Activated CD4-positive, alpha-beta T cell treated with anti-CD3 and anti-CD28 coated beads for 1 hour (primary cell): ENCODE data around the gene CPNE7.

Experiments
- DNase-seq: peaks from one replicate; pipeline ENCODE4 v3.0.0-alpha.2; 2020

CPNE7 gene

DNA sequence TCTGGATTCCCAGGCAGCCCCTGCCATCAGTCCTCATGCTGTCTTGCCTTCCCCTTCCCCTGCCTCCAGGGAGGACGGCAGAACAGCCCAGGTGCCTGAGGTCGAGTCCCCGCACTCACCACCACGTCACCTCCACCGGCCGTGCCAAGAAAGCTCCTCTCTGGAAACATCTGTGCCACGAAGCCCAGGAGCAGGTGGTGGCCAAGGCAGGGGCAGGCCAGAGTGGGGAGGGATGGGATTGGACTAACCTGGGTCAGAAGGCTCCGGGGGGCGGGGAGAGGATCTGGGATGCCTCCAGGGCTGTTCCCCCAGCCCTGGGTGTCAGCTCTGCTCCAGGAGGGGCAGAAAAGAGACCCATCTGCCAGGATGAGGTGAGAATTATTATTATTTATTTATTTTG, 30.4 kb downstream of the CPNE7 start:
- DNase-seq = no peak

DNA sequence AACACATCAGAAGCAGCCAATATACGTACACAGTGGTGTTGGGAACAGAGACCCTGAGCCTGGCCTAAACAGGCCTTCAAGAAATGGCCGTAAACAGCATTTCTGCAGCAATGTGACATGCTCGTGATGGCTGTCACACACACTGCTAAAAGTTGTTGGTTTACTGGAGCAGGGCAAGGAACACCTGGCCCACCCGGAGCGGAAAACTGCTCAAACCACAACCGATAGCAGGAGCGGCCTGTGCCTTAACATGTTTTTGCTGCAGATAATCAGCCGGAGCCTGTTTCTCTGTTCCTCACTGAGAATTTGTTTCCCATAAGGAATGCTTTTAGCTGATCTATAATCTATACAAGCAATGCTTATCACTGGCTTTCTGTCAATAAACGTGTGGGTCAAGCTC, 31.9 kb downstream of the CPNE7 start:
- no peak for DNase-seq

DNA sequence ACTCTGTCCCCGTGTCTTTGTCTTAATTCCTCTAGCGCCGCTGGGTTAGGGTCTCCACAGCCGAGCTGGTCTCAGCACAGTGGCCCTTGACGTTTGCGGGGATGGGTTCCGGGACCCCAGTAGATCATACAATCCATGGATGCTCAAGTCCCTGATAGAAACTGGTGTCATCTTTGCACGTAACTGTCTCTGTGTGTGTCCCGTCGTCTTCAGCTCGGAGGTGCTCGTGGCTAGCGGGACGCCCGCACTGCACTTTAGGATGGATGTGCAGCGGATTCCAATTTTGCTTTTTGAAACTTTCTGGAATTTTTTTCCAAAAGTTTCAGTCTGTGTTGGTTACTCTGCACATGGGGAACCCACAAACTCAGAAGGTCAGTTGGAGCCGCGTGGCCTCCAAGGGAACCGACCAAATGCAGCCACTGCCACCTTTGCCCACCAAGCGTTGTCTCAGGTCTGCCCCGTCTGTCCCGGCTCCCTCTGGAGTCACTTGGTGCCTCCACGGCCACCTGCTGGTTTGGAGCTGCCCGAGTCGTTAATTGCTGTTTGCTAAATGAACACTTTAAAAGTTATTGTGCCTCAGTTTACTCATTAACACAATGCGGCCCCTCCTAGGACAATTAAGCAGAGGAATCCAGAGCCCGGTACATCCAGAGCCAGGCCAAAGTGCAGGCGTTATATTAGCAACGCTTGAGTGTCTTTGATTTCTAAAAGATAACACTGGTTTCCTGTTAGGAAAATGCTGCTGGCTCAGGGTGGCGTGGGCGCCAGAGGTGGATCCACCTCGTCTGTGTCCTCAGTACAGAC, 32.6 kb downstream of the CPNE7 start:
- no peak for DNase-seq

DNA sequence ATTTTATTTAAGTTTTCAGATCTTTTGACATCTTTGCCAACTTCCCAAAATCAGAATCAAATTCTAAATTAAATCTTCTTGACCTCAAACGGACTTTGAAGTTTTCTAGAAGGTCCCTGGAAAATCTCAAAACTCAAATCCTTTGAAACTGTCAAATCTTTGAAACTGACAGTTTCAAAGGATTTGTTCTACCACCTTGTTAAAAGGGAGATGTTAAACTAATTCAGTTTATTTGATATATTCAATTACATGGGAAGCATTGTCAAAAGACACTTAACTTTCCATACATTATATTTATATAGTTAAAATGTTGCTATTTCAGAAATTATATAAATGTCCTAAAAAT, 34.5 kb downstream of the CPNE7 start:
- DNase-seq = no peak

DNA sequence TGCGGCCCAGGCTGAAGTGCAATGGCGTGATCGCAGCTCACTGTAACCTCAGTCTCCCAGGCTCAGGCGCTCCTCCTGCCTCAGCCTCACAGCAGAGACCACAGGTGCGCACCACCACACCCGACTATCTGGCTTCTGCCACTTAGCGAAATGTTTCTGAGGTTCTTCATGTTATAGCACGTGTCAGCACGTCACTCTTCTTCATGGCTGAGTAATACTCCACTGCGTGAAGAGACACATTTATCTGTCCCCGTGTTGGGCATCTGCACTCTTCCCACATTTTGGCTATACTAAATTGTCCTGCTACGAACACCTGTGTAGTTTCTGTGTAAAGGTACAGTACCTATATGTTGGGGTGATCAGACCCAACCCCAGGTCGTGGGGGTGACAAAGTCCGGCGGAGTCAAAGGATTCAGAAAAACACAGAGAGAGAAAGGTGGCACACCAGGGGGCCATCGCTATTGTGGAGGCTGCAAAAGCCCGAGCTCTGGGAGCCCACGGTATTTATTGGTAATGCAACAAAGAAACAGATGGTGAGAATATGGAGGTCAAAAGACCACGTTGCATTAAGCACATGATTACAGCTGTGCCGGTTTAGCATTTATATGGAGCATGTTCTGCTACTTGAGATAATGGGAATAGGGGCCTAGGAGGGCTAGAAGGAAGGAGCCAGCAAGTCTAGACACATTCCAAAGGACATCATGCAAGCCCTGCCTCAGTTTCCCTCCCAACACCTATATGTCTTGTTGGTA, 37.0 kb downstream of the CPNE7 start:
- DNase-seq = no peak

DNA sequence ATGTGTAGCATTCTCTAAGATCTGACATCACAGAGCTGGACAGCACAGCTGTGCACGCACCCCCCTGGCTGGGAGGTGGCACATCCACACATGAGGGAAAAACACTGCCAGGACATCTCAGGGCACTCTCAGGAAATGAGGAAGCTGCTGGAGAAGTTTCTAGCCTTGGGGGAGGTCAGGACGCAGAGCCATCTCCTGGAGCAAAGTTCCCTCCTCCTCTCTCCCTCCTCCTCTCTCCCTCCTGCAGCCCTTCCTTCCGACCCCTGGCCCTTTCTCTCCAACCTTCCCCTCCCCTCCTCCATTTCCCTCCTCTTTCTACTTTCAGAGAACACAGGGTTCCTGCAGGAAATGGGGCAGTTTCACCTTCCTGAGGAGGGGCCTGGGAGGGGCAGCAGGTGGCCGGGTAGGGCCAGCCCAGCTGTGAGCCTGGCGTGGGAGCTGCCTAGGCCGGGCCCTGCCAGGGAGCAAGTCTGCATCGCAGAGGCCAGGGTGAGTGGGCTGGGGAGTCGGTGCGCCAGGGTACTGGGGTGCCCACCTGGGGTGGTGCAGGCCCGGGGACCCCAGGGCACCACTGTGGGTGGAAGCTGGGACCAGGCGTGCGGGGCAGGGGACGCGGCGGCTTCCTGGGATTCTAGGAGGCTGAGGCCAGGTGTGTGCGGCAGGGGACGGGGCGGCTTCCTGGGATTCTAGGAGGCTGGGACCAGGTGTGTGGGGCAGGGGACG, 37.8 kb downstream of the CPNE7 start, which contains the start of gene DPEP1:
Gene DPEP1, plus strand, starts transcription at position 412 of the 723 bp plus-strand sequence. CDS start 16,769 bp downstream, outside the sequence.
- DNase-seq = no peak

DNA sequence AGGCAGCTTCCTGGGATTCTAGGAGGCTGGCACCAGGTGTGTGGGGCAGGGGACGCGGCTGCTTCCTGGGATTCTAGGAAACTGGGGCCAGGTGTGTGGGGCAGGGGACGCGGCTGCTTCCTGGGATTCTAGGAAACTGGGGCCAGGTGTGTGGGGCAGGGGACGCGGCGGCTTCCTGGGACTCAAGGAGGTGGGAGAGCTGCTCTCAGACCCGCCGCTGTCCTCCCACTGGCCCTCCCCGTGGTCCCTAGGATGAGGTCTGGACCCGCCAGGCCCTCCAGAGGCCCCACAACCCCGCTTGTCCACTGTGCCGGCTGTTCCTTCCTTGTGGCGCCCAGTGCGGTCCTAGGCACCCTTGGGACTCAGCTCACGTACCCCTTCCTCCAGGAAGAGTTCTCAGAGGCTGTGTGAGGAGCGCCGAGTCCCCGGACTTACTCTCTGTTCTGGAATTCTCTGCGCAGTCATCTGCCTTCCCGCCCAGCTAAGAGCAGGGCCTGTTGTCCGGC, 38.4 kb downstream of the CPNE7 start:
- no peak for DNase-seq

DNA sequence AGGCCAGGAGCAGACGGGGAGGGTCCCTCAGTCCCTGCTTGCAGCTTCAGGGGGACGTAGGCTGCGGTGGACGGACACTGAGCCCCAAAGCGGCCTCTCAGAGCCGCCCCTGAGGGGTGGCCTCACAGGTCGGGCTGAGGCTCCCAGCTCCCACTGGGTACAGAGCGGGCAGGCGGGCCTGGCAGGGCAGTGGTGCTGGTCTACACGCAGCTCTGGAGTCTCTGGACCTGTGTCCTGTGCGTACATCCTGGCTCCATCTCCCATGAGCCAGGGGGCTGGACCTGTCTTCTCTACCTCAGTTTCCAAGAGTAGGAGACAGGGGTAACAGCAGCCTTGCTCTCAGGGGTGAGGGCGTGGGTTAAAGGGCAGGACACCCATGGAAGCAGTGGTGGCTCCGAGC, 39.6 kb downstream of the CPNE7 start:
- no peak for DNase-seq

DNA sequence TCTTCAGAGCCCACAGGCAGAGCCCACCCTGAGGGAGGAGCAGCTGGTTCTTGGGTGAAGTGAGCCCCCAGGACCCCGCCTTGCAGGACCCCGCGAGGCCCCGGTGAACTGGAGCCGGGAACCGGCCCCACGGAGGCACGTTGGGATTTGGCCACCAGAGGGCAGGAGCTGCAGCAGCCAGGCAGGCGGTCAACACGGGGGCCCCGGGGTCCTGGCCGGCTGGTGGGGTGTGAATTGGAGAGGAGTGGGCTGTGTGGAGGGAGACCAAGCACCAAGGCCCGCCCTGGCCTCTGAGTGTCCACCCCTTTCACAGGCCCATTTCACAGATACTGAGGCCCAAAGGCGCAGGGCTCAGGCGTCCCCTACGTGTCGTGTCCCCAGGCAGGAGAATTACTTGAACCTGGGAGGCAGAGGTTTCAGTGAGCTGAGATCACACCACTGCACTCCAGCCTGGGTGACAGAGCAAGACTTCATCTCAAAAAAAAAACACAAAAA, 40.1 kb downstream of the CPNE7 start:
- no peak for DNase-seq

DNA sequence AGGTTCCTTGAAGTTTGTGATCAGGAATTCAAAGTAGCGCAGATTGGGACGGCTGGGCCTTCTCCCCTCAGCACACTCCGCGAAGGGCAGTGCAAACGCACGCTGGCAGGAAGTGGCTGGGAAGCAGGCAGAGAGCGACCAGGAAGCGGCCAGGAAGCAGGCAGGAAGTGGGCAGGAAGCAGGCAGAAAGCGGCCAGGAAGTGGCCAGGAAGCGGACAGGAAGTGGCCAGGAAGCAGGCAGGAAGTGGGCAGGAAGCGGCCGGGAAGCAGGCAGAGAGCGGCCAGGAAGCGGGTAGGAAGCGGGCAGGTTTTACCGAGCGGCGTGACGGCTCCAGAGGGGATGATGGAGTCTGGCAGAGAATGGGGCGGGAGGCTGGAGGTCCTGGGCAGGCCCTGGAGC, 41.1 kb downstream of the CPNE7 start:
- no peak for DNase-seq

DNA sequence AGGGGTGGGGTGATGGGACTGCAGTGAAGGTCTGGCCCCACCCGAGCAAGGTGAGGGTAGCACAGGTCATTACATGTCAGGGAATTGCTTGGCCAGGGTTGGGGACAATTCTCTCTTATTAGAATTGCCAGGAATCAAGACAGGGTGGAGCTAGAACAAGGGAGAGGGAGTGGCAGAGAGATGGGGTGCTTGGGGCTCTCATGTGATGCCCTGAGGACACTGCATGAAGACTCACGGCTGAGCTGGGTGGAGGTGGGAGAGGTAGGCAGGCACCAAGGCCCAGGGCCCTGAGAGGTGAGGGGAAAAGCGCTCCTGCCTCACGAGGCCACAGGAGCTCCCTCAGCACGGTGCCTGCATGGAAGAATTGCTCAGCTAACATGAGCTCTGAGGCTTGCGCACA, 41.5 kb downstream of the CPNE7 start:
- DNase-seq = no peak

DNA sequence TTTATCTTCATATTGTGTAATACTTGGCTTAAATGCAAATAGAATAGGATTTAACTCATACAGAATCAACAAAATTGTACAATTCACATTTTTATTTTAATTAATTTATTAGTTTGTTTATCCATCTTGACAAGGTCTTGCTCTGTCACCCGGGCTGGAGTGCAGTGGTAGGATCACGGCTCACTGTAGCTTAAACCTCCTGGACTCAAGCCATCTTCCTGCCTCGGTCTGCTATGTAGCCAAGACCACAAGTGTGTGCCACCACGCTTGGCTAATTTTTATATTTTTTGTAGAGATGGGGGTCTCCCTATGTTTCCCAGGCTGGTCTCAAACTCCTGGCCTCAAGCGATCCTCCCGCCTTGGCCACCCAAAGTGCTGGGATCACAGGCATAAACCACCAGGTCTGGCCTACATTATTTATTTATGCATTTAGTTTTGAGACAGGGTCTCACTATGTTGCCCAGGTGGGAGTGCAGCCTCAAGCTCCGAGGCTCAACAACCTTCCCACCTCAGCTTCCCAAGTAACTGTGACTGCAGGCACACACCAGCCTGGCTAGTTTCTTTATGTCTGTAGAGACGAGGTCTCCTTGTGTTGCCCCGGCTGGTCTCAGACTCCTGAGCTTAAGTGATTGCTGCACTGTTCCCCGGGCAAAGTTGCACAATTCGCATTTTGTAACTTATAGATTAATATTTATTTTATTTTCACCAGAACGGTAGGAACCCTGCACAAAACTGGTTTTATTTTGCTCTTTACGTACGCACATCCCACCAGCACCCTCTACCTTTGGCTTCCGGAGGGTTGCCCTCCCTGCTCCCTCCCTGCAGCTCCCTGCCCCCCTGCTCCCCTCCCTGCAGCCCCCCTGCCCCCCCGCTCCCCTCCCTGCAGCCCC, 42.8 kb downstream of the CPNE7 start:
- DNase-seq = no peak

DNA sequence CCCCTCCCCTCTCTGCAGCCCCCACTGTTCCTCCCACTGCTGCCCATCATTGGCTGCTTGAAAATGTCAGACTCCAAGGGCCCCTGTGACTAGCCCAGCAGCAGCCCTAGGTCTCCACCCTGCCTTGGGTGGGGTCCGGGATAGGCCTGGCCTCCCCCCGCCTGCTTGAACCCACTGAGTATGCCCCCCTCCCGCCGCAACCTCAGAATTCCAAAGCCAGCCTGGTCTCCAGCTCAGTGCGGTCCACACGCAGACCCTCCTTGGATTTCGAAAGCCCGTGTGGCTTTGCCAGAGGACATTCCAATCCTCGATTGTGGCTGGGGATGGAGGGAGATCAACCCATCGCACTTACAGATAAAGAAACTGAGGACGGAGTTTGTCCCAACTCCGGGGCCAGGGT, 44.3 kb downstream of the CPNE7 start:
- DNase-seq = no peak

DNA sequence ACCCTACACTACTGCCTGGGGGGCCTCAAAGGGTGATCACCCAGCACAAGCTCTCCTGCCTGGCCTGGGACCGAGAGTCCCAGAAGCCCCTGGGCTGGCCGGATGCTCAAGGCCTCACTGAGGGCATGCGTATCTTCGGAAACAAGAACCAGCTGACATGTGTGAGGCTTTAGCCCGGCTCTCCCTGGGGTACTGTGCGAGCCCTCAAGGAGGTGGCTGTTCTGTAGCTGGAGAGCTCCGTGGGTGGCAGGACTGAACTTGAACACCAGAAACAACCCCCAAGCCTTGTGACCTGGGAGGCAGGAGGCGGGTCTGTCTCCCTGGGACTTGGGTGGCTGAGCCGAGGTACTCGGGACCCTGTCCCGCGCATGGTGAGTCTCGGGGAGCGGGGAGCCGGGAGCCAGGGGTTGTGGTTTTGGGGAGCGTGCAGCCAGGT, 44.9 kb downstream of the CPNE7 start:
- no peak for DNase-seq

DNA sequence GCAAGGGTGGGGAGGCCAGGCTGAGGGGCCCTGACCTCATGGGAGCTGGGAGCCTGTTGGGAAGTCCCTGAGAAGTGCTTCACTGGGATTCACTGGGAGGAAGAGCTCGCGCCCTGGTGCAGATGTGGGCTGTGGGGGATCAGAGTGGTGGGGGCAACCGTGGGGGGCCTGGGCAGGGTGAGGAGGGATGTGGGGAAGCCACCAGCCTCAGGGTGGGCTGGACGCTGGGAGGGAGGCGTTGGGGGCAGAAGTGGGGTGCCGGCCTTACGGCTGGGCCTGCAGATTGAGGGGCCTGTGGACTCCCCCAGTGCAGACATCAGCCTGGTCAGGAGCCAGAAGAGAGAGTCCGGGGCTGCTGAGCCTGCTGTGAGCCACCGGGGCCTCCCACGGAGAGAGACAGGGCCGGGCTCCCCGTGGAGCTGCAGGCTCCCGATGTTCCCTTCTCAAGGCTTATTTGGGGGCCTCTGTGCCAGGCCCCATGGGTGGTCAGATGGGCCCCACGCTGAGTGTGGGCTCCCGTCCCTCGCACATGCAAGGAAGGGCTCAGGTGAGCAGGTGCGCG, 45.7 kb downstream of the CPNE7 start:
- no peak for DNase-seq

DNA sequence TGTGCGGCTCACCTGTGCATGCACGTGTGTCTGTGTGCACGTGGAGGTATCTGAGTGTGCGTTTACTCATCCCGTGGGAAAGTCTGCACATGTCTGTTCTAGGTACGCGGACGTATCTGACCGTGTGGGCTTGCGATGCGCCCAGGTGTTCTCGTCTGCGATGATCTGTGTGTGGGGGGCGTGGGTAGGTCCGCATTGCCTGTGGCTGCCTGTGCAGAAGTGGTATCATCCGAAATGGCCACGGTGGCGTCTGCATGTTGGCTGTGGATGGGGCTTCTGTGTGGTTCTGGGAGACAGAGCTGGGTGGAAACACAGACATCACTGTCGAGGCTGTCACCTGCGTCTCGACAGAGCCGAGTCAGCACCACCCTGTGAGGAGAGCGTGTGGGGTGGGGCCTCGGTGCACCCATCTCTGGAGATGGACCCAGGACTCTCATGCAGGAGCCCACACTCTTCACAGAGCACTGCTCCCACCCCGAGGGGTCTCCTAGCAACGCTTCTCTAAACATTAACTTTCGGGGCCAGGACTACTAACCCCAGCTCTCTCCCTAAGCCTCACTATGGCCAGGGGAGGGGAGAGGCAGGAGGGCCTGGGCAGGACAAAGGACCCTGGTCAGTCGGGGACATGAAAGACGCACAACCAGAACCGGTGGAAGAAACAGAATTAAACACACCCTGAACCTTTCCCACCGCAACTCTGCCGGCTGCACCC, 46.3 kb downstream of the CPNE7 start:
- no peak for DNase-seq

DNA sequence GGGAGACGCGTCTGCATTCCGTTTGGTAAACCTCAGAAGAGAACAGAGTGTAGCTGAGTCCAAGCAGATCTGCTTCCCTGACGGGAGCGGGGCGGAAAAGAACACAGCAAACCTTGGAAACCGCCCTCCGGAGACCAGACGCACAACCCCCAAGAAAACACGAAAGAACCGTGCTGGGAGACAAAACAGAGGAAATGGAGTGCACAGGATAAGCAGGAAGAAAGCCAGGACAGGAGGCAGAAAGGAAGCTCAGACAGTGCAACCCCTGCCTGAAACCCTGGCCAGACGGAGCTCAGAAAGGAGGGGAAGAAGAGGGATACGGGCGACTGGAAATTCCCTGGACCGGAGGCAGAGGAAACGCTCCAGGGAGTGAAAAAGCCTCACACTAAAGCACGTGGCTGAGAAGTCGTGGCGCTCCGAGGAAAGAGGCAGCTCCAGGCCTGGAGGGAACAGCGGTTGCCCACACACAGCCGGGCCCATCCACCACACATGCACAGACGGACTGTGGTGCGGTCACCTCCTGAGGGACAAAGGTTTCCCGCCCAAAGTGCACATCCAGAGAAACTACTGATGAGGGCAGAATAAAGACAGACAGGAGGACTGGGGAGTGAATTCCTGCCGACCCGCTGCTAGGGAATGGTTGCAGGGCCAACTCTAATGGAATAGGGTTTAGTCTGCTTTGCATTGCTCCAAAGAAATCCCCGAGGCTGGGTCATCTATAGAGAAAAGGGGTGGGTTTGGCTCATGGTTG, 48.1 kb downstream of the CPNE7 start:
- no peak for DNase-seq

DNA sequence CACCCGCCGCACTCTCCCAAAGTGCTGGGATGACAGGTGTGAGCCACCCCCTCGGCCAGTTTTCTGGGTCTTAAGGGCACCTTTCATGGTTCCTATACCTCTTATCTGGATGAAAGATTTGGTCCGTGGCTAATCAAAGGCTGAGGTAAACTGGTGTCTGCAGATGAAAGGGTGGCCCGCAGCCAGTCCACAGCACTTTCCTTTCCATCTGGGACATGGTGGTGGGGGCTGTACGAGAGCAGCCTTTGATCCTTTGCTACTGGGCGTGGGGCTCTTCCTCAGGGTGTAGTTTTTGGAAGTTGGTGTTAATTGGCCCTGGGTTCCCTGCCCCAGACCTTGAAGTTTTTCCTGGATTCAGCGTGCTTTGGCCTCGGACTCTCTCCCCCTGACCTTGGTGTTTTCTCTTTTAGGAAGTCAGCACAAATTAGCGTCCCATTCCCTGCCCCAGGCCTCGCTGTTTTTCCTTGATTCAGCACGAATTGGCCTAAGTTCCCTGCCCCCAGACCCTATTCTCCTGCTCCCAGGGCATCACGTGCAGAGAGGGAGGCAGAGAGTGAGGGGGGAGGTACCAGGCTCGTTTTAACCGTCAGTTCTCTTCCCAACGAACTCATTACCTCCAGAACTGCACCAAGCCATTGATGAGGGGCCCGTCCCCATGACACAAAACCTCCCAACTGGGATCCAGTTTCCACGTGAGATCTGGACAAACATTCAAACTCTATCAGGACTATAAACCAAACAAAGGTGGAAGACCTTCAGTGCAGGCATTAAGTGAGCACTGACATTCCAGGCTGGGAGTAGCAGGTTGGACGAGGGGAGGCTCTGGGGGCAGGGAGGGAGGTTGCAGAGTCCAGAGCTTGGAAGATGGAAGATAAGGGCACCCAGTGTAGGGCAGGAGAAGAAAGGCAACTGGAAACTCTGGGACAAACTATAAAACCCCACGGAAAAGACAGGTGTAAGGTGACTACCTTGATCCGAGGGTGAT, 49.5 kb downstream of the CPNE7 start:
- DNase-seq = no peak
